ENCODE measurements around the gene CCDC149.

Gene CCDC149

DNA sequence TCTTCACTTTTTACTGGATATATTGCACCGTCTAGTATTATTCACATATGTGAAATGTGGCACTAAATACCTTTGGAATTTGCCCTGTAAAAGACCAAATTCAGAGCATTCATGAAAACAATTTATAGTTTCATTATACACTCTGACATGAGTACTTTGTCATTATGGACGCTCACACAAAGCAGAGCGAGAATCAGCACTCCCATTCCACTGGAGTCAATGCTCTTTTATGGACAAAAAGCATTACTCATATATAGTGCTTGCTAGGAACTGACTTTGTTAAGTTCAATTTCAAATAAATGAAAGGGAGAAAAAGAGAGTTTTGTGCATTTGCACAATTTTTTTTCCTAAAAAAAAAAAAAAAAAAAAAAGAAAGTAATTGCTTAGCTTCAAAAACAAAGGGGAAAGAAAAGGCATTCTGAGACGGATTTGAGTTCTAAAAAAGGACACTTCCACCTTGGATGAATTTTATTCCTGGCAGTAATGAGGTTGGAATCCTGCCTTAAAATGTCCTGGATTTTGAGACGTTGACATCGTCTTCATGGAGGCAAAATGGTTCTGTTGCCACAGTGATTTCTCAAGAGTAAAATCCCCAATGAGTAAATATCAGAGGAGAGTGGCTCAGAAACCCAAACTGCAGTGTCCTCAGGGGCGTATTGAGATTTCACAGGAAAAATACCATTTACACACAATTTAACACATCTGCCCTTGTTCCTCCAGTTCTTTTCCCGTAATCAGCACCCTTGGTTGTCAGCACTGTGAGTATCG, 34.8 kb downstream of the CCDC149 start:
- no peak overlapping the region for H3K4me3 Mint-ChIP-seq
- H3K4me1 Mint-ChIP-seq (ENCODE audit: low read depth), result no peaks in the 10 kb centered on the region
- no peaks in the 10 kb centered on the region for H3K9me3 Mint-ChIP-seq (ENCODE audit: low read depth)
- no peak overlapping the region for H3K27ac Mint-ChIP-seq
- H3K27me3 Mint-ChIP-seq, result no peaks in the 10 kb centered on the region
- no peaks in the 10 kb centered on the region for H3K36me3 Mint-ChIP-seq

DNA sequence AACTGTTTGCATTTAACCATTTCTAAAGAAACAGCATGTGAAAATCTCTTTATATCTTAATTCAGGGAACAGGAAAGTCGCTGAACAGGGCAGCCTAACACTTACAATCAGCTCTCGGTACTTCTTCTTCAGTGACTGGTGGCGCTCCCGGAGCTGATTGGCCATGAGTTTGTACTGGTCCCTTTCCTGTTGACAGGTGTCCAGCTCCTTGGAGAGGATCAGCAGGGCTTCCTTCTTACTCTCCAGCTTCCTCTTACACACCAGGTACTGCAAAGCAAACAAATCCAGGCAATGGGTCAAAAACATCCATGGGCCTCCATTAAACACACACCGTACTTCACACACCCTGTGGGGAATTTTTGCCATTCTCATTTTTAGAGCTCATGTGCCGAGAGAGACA, 36.4 kb downstream of the CCDC149 start:
- Mint-ChIP-seq H3K36me3 (no peaks in the 10 kb centered on the region), H3K4me1 (ENCODE audit: low read depth) (no peaks in the 10 kb centered on the region), H3K4me3 (no peak overlapping the region), H3K9me3 (ENCODE audit: low read depth) (no peaks in the 10 kb centered on the region), H3K27me3 (no peaks in the 10 kb centered on the region), H3K27ac (no peak overlapping the region)

DNA sequence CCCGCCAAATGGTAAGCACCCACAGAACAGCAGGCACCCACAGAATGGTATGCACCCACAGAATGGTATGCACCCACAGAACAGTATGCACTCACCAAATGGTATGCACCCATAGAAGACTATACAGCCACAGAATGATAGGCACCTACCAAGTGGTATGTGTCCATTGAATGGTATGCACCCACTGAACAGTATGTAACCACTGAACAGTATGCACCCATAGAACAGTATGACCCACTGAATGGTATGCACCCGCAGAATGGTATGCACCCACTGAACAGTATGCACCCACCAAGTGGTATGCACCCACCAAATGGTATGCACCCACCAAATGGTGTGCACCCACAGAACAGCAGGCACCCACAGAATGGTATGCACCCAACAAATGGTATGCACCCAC, 40.1 kb downstream of the CCDC149 start:
- H3K4me1 Mint-ChIP-seq (ENCODE audit: low read depth), result no peaks in the 10 kb centered on the region
- H3K9me3 Mint-ChIP-seq (ENCODE audit: low read depth), result no peaks in the 10 kb centered on the region
- no peaks in the 10 kb centered on the region for H3K36me3 Mint-ChIP-seq
- no peak overlapping the region for H3K27ac Mint-ChIP-seq
- H3K27me3 Mint-ChIP-seq, result no peaks in the 10 kb centered on the region
- no peak overlapping the region for H3K4me3 Mint-ChIP-seq

DNA sequence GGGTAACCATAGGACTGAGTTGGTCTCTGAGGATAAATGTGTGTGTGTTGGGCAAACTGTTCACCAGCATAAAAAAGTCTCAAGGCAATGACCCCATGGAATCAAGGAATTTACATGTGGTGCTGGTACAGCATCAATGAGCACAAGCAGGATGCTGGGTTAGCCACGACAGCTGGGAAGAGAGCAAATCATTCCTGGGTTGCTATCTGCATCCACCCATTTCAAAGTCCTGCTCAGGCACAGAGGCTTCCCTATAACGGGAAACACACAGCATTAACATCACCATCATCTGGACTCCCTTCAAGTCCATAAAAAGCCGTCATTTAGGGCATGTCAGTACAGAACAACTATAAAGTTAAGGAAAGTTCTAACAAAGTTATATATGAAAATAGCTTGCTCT, 41.6 kb downstream of the CCDC149 start:
- H3K4me3 Mint-ChIP-seq, result no peak overlapping the region
- no peaks in the 10 kb centered on the region for H3K27me3 Mint-ChIP-seq
- no peaks in the 10 kb centered on the region for H3K4me1 Mint-ChIP-seq (ENCODE audit: low read depth)
- H3K27ac Mint-ChIP-seq, result no peak overlapping the region
- H3K9me3 Mint-ChIP-seq (ENCODE audit: low read depth), result no peaks in the 10 kb centered on the region
- no peaks in the 10 kb centered on the region for H3K36me3 Mint-ChIP-seq

DNA sequence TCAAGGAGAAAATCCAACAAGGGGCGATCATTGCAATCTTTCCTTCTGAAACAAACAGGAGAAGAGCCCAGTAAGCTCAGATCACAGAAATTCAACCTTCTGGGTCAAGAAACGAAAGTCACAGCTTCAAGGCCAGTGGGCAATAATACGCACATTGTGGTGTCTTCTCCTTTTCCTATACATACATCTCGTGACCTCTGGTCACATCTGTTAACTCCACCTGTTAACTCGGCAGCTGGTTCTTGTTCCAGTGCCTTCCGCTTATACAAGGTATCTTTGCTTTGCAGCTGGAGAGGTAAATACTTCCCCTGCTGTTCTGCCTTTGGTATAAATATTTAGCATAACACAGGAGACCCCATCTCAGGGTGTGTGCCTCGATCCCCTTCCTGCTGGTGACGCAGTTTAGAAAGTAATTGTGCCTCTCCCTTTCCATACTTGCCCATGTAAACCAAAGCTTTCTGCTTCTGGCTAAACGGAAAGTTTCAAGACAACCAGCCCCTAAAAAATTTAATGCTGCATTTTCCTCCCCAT, 45.0 kb downstream of the CCDC149 start:
- peaks cover 2% of the 10 kb centered on the region for H3K27me3 Mint-ChIP-seq
- no peak overlapping the region for H3K27ac Mint-ChIP-seq
- no peaks in the 10 kb centered on the region for H3K4me1 Mint-ChIP-seq (ENCODE audit: low read depth)
- H3K9me3 Mint-ChIP-seq (ENCODE audit: low read depth), result peaks cover 4% of the 10 kb centered on the region
- H3K36me3 Mint-ChIP-seq, result no peaks in the 10 kb centered on the region
- no peak overlapping the region for H3K4me3 Mint-ChIP-seq

DNA sequence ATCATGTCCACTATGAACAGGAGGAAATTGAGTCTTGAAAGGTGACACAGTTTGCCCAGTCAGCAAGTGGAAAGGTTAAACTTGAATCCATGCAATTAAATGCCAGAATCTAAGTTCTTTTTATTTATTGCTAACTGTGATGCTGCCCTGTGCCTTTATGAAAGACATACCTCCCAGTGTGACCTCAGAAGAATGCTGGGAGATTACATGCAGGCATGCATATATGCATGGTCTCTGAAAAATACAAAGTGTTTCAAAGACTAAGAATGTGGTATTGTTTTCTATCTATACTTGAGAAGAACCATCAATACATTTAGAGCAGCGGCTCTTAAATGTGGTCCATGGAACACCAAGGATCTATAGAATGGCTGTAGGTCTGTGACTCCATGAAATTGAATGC, 45.6 kb downstream of the CCDC149 start:
- Mint-ChIP-seq H3K4me1 (ENCODE audit: low read depth) (no peaks in the 10 kb centered on the region), H3K27me3 (peaks cover 2% of the 10 kb centered on the region), H3K9me3 (ENCODE audit: low read depth) (peaks cover 9% of the 10 kb centered on the region), H3K4me3 (no peak overlapping the region), H3K27ac (no peak overlapping the region), H3K36me3 (no peaks in the 10 kb centered on the region)

DNA sequence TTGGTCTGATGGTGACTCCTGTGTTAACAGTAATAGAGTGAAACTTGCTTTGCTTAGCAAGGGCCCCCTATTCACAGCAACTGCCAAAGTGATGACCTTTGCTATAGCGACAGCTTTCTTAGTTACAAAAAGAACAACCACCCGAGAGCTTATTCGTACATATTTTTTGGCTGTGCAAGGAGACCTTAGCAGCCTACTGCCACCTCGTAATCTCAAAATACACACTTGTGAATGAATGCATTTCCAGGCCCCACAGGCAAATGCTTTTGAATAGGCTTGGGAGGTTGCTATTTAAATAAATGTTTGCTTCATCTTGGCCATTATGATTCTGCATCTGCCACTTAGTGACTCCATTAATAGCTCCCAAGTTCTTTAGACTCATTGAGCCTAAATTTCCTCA, 47.4 kb downstream of the CCDC149 start:
- Mint-ChIP-seq H3K4me3 (no peak overlapping the region), H3K27ac (no peak overlapping the region), H3K9me3 (ENCODE audit: low read depth) (peaks cover 9% of the 10 kb centered on the region), H3K4me1 (ENCODE audit: low read depth) (no peaks in the 10 kb centered on the region), H3K36me3 (no peaks in the 10 kb centered on the region), H3K27me3 (peaks cover 2% of the 10 kb centered on the region)

DNA sequence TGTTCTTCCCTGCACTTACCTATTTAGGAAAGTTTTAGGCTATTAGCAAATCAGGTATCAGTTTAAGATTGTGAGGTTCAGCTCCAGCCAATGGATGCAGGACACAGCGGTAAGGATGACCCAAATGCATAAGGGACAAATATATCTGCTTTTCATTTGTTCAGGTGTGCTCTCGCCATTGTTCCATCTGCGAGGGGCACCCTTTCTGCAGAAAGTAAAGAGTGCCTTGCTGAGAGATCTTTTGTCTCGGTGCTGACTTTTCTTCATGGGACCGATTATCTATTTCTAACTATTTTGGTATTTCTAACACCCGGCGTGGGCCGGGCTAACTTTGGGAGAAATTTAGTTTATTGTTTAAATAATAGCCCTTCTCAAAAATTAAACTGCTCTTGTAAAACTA, 49.0 kb downstream of the CCDC149 start:
- Mint-ChIP-seq H3K27ac (no peak overlapping the region), H3K36me3 (no peaks in the 10 kb centered on the region), H3K4me1 (ENCODE audit: low read depth) (no peaks in the 10 kb centered on the region), H3K4me3 (no peak overlapping the region), H3K9me3 (ENCODE audit: low read depth) (peaks cover 9% of the 10 kb centered on the region), H3K27me3 (peaks cover 3% of the 10 kb centered on the region)

DNA sequence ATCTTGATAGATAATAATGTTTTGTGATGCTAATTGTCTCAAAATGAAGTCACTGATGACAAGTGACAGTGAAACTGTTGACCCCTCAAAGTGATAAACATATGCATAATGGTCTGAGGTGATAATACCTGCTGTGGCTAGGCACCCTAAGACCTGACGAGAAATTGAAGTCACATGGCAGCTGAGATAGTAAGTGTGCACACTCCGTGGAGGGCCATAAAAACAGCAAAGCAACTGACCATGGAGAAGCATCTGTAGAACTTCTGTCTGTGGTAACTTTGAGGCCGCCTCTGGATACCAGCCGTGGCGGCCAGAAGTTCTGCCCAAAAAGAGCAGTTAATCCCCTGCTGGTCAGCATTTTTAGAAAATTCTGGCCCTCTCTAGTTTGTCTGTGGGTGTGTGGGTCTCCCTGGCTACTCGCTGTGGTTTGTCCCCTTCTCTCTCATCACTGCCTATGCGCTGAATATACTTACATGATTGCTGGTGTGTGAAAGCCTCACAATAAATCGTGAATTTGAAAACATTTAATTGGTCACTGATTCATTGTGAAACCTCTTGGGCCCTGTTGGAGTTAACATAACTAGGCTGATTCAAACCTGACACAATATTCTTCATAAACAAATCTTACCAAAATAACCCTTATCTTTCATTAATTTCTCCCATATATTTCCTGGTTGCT, 50.6 kb downstream of the CCDC149 start:
- Mint-ChIP-seq H3K27ac (no peak overlapping the region), H3K27me3 (peaks cover 5% of the 10 kb centered on the region)

DNA sequence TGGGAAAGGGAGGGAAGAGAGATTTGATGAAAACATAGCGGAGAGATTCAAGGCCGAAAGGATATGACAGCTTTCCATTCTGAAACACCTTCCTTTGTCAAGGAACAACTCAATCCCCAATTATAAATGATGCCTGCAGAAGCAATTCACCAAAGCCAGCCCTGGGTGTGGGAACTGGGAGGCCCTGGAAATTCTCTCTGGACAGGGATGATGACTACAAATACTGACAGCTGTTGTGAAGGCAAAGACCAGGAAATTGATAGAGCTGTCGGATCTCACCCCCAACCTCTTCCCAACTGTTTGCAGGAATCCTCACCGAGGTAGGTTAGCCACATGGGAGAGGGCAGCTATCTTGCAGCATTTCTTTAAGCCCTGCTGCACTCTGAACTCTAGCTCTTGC, 54.3 kb downstream of the CCDC149 start:
- Mint-ChIP-seq H3K4me3 (no peak overlapping the region), H3K4me1 (ENCODE audit: low read depth) (no peaks in the 10 kb centered on the region), H3K36me3 (no peaks in the 10 kb centered on the region), H3K27me3 (peaks cover 6% of the 10 kb centered on the region), H3K27ac (no peak overlapping the region), H3K9me3 (ENCODE audit: low read depth) (peaks cover 5% of the 10 kb centered on the region)

More for the DNA sequence above, 50.6 kb downstream of the CCDC149 start:
- Mint-ChIP-seq H3K36me3 (no peaks in the 10 kb centered on the region), H3K9me3 (ENCODE audit: low read depth) (peaks cover 9% of the 10 kb centered on the region), H3K4me1 (ENCODE audit: low read depth) (no peaks in the 10 kb centered on the region), H3K4me3 (no peak overlapping the region)

DNA sequence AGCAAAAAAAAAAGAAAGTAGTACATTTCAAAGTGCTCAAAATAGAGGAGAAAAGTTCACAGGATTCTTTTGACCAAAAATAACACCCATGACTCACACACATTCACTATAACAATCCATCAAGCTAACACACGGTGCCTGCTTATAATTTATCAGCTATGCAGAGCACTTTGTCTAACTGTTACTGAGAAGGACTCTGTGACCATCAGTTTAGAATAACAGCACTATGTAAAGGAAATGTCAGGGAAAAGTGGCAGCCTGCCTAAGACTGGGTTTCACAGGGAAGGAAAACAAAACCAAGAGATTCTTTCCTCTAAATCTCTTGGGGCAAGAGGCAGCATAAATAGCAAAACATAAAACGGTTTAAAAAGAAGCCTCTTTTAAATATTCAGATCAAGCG, 54.8 kb downstream of the CCDC149 start:
- H3K27me3 Mint-ChIP-seq, result peaks cover 6% of the 10 kb centered on the region
- H3K36me3 Mint-ChIP-seq, result no peaks in the 10 kb centered on the region
- no peak overlapping the region for H3K4me3 Mint-ChIP-seq
- H3K9me3 Mint-ChIP-seq (ENCODE audit: low read depth), result peaks cover 5% of the 10 kb centered on the region
- H3K27ac Mint-ChIP-seq, result no peak overlapping the region
- no peaks in the 10 kb centered on the region for H3K4me1 Mint-ChIP-seq (ENCODE audit: low read depth)

DNA sequence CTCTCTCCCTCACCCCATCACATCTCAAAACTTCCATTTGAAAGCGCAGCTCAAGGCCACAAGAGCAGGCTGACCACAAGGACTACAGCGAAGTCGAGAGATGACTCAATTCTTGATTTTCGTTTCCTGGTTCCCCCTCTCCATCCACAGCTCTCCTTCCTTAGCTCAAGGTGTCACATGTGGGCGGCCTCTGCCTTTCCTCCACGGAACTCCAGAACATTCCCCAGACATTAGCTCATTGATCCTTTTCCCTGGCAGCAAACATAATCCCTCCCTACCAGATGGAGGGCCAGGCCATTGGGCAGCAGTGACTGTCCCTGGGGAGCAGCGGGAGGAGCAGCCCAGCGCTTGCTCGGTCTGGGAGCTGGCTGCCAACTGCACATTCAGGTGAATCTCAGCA, 56.3 kb downstream of the CCDC149 start:
- H3K9me3 Mint-ChIP-seq (ENCODE audit: low read depth), result no peaks in the 10 kb centered on the region
- H3K36me3 Mint-ChIP-seq, result no peaks in the 10 kb centered on the region
- peaks cover 6% of the 10 kb centered on the region for H3K27me3 Mint-ChIP-seq
- no peak overlapping the region for H3K27ac Mint-ChIP-seq
- no peak overlapping the region for H3K4me3 Mint-ChIP-seq
- no peaks in the 10 kb centered on the region for H3K4me1 Mint-ChIP-seq (ENCODE audit: low read depth)

DNA sequence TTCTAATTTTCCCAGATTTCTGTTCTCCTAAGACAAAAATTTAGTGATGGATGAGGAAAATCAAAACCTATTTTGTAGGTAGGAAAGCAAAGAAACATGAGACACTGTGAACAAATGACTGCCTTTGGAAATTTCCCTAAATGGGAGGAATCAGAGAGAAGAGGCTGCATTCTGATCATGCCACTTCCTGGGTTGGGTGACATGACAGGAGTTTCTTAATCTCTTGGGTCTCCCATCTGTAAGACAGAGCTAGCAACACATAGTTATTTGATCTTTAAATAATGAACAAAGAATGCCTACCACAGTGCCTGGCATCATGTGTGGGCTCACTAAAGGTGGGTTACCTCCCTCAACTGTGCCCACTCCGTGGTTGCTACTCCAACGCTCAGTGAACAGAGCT, 57.1 kb downstream of the CCDC149 start:
- no peaks in the 10 kb centered on the region for H3K9me3 Mint-ChIP-seq (ENCODE audit: low read depth)
- H3K36me3 Mint-ChIP-seq, result no peaks in the 10 kb centered on the region

DNA sequence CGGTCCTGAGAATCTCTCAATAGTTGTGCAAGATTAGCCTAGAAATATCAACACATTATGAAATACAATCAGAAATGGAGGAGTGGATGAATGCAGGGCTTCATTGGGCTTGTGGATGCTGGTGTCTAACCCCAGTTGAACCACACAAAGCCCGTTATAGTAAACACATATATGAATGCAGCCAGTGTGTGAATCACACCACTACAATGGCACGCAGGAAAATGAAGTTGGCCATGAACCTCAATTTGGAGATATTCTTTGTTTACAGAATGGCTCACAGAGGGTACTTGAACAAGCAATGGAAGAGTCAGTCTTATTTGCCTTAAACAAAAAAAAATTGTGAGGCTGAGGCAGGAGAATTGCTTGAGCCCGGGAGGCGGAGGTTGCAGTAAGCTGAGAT, 59.7 kb downstream of the CCDC149 start:
- Mint-ChIP-seq H3K27me3 (peaks cover 3% of the 10 kb centered on the region), H3K4me3 (no peak overlapping the region), H3K36me3 (no peaks in the 10 kb centered on the region), H3K27ac (no peak overlapping the region), H3K4me1 (ENCODE audit: low read depth) (no peaks in the 10 kb centered on the region), H3K9me3 (ENCODE audit: low read depth) (no peaks in the 10 kb centered on the region)

More for the DNA sequence above, 57.1 kb downstream of the CCDC149 start:
- no peak overlapping the region for H3K27ac Mint-ChIP-seq
- H3K27me3 Mint-ChIP-seq, result peaks cover 6% of the 10 kb centered on the region
- H3K4me1 Mint-ChIP-seq (ENCODE audit: low read depth), result no peaks in the 10 kb centered on the region
- no peak overlapping the region for H3K4me3 Mint-ChIP-seq

DNA sequence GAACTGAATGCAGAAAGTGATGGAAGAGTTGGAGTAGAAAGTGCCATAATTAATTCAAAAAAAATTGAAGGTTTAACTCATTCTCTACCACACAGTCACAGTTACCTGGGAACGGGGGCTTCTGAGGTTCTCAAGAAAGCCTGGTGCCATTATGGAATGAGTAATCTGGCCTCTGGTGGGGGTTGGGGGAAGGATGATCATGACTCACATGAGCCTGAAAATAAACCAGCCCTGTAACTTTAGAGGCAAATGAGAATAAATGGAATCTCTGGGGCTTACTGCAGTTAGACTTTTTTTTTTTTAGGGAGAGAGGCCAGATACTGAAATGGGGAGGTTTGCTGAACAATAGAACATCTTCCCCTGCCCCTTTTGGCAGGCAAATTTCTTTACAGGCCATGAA, 62.2 kb downstream of the CCDC149 start:
- Mint-ChIP-seq H3K9me3 (ENCODE audit: low read depth) (no peaks in the 10 kb centered on the region), H3K4me3 (no peak overlapping the region), H3K36me3 (no peaks in the 10 kb centered on the region), H3K27ac (no peak overlapping the region), H3K4me1 (ENCODE audit: low read depth) (no peaks in the 10 kb centered on the region), H3K27me3 (peaks cover 3% of the 10 kb centered on the region)
